LHCN-M2 (cell line): Measurements from ENCODE around the gene NXPE3. TPM values are rescaled to one million over a fixed set of nuclear protein-coding genes. Genes with fewer than 3 reads are reported as not detected.
"Not testable (repeated sequence)": the region's sequence is repeated elsewhere in the genome, so short reads cannot be mapped to it uniquely, and the experiment has no call there.

Source experiments
- DNase-seq: peaks from one replicate; pipeline ENCODE4 v3.0.0-alpha.2; 2012; ENCODE audit warnings: low read depth
- polyA plus RNA-seq: library from polyadenylated mRNA; unstranded; fragments of >200 nt; gene quantifications from one replicate; pipeline ENCODE4 v1.2.1, GENCODE V29; 2012; ENCODE audit warnings: missing spikeins
- total RNA-seq: library from RNA; depleted of rRNA; stranded (reverse); fragments of >200 nt; gene quantifications from 2 replicates; pipeline ENCODE4 v1.2.3, GENCODE V29; 2014; rRNA removed

NXPE3 gene
- 22.4 and 26.5 TPM in 2 replicates for total RNA-seq
- polyA plus RNA-seq = 22.2 TPM

- DNase-seq = peak; percentile 82
Observed at GRCh38 chr3:101779047-101779821, at the start of gene NXPE3. Gene NXPE3, plus strand, starts transcription at chr3:101779211. Its CDS starts 6,386 bp downstream, at chr3:101785597.

GRCh38 chr3:101729586-101729985 lies 49.4 kb upstream of the NXPE3 start:
- DNase-seq = no peak

GRCh38 chr3:101730839-101731238 lies 48.2 kb upstream of the NXPE3 start:
- no peak for DNase-seq

- no peak for DNase-seq
Observed at GRCh38 chr3:101732240-101732641, 46.8 kb upstream of the NXPE3 start.

- DNase-seq = no peak
Observed at GRCh38 chr3:101735833-101736232, 43.2 kb upstream of the NXPE3 start.

- not testable (repeated sequence) for DNase-seq
Observed at GRCh38 chr3:101741914-101742313, 37.1 kb upstream of the NXPE3 start.

GRCh38 chr3:101744811-101745210 lies 34.2 kb upstream of the NXPE3 start:
- no peak for DNase-seq

- not testable (repeated sequence) for DNase-seq
Observed at GRCh38 chr3:101745934-101746333, 33.1 kb upstream of the NXPE3 start.

GRCh38 chr3:101753386-101754113 lies 25.5 kb upstream of the NXPE3 start:
- DNase-seq = not testable (repeated sequence)

- DNase-seq = no peak
Observed at GRCh38 chr3:101758224-101758623, 20.8 kb upstream of the NXPE3 start.

- DNase-seq = no peak
Observed at GRCh38 chr3:101762041-101762646, 16.9 kb upstream of the NXPE3 start.

GRCh38 chr3:101777745-101778281 lies 1.2 kb upstream of the NXPE3 start:
- DNase-seq = not testable (repeated sequence)

GRCh38 chr3:101778385-101779046 lies 495 bp upstream of the NXPE3 start:
- DNase-seq = no peak

GRCh38 chr3:101779822-101780381 lies 891 bp downstream of the NXPE3 start:
- no peak for DNase-seq

GRCh38 chr3:101780661-101781060 lies 1.6 kb downstream of the NXPE3 start:
- peak; percentile 82 for DNase-seq

- DNase-seq = peak; percentile 60
Observed at GRCh38 chr3:101781166-101781565, 2.2 kb downstream of the NXPE3 start.

GRCh38 chr3:101784855-101785613 lies 6.0 kb downstream of the NXPE3 start:
- DNase-seq = no peak

GRCh38 chr3:101791778-101792177 lies 12.8 kb downstream of the NXPE3 start:
- DNase-seq = no peak

- no peak for DNase-seq
Observed at GRCh38 chr3:101796077-101796680, 17.2 kb downstream of the NXPE3 start.

- DNase-seq = no peak
Observed at GRCh38 chr3:101801174-101801573, 22.2 kb downstream of the NXPE3 start.
